Spleen (tissue), 11 donors: ENCODE measurements around the gene MTERF1. TPM values are rescaled to one million over a fixed set of nuclear protein-coding genes. Genes with fewer than 3 reads are reported as not detected.

Source experiments
- DNase-seq: peaks from one replicate; pipeline ENCODE4 v3.0.0-alpha.2; 2020
- H3K27ac ChIP-seq, 8 donors: fragments of 200-600 bp; sonication (generic) in 7 of 8; 1 replicate in 4 of 8; 2 replicates in 4 of 8; pipeline versions ENCODE4 v1.5.0 to v1.8.0; 2016 to 2021; ENCODE audit warnings: inconsistent platforms in 4 of 8, mild to moderate bottlenecking in 4 of 8, moderate library complexity in 1 of 8
- H3K27me3 ChIP-seq, 7 donors: fragments of 200-600 bp; sonication (generic) in 6 of 7; replicated peaks in 1 of 7; 1 replicate in 4 of 7; 2 replicates in 3 of 7; pipeline versions ENCODE4 v1.5.0 to v1.8.0; 2016 to 2021; ENCODE audit warnings: inconsistent platforms in 3 of 7, mild to moderate bottlenecking in 1 of 7
- H3K36me3 ChIP-seq, 6 donors: fragments of 200-600 bp; sonication (generic) in 5 of 6; 1 replicate in 4 of 6; 2 replicates in 2 of 6; pipeline versions ENCODE4 v1.5.0 to v1.8.0; 2016 to 2021; ENCODE audit warnings: inconsistent platforms in 2 of 6
- H3K4me1 ChIP-seq, 6 donors: fragments of 200-600 bp; sonication (generic) in 5 of 6; 1 replicate in 3 of 6; 2 replicates in 3 of 6; pipeline versions ENCODE4 v1.5.0 to v1.8.0; 2016 to 2021; ENCODE audit warnings: inconsistent platforms in 3 of 6
- H3K4me3 ChIP-seq, 8 donors: fragments of 200-600 bp; sonication (generic) in 7 of 8; 1 replicate in 4 of 8; 2 replicates in 4 of 8; pipeline versions ENCODE4 v1.5.0 to v1.8.0; 2016 to 2021; ENCODE audit warnings: inconsistent platforms in 4 of 8, mild to moderate bottlenecking in 4 of 8, moderate library complexity in 2 of 8
- H3K9me3 ChIP-seq, 8 donors: fragments of 200-600 bp; sonication (generic) in 7 of 8; 1 replicate in 4 of 8; 2 replicates in 4 of 8; pipeline versions ENCODE4 v1.5.0 to v1.8.0; 2016 to 2021; ENCODE audit warnings: inconsistent platforms in 4 of 8
- CTCF ChIP-seq, 11 experiments: fragments of 200-600 bp in 7 of 11; fragments of 450-650 bp in 4 of 11; sonication (generic) in 4 of 11; IDR thresholded peaks in 8 of 11; conservative IDR thresholded peaks in 3 of 11; 1 replicate in 7 of 11; 2 replicates in 4 of 11; pipeline versions ENCODE4 v1.4.0 to v1.8.0; 2016 to 2021; ENCODE audit warnings: antibody characterized with exemption in 11 of 11, inconsistent platforms in 4 of 11, mild to moderate bottlenecking in 1 of 11
- POLR2A ChIP-seq, 3 donors: fragments of 450-650 bp; IDR thresholded peaks; one replicate each; pipeline ENCODE4 v1.5.1; 2017; ENCODE audit warnings: antibody characterized with exemption in 3 of 3, mild to moderate bottlenecking in 1 of 3
- POLR2AphosphoS5 ChIP-seq, 3 donors: sonication (generic); formaldehyde crosslinking; IDR thresholded peaks; one replicate each; pipeline ENCODE4 v1.5.1; 2017; ENCODE audit warnings: antibody characterized with exemption in 3 of 3
- WGBS, 5 donors: extraction: QIAGEN DNeasy Blood & Tissue Kit in 3 of 5; methylation state at CpG; one replicate each; pipeline versions ENCODE4 v1.1.5 to v1.1.7; 2013 to 2018; 5-methylcytosine and 5-hydroxymethylcytosine counted together
- intact Hi-C: fragments of 100-400 bp; cut with DNase I; formaldehyde crosslinking; loops from one replicate; pipeline ENCODE4 v1.15.0; 2023; ENCODE audit warnings: low total_unique reads
- polyA plus RNA-seq, 3 donors: library from polyadenylated mRNA; stranded (reverse); fragments of 200-250 nt; gene quantifications; one replicate each; pipeline ENCODE4 v1.2.1, GENCODE V29; 2013
- total RNA-seq, 7 donors: library from RNA; depleted of rRNA in 3 of 7; stranded (reverse); fragments of >200 nt in 3 of 7; fragmentation: NEBNext Ultra II Directional in 4 of 7; extraction: Animal tissue kit (Norgen Biotek cat#: 25700) in 4 of 7; gene quantifications; one replicate each; pipeline versions ENCODE4 v1.1.0 to v1.2.1, GENCODE V29; 2016 to 2021
- donor health status: healthy with polysubstance abuse.
- donor health status: DM: no; HTN: no; CAD: no; lungs with moderate emphysema.
- donor health status: DM: no; HTN: no; CAD: no.
- donor health status: Bipolar disorder and iron deficiency.
- donor health status: healthy.
- donor health status: DM: no; HTN: no; CAD: no.
- donor health status: DM: yes; HTN: yes; CAD: no.

Gene MTERF1
- total and polyA plus RNA-seq, 10 donors = 11.6 to 20.1 (median 14.7) TPM

GRCh38 chr7:91847876-91848588 is 32.5 kb downstream of the MTERF1 start:
- no peak for DNase-seq
- peaks cover 0 to 4% (median 0%) of the 10 kb centered on the region in 6 donors for H3K36me3 ChIP-seq
- TF ChIP-seq CTCF (IDR thresholded peaks at IDR 0.05 in 8 of 11, conservative IDR thresholded peaks at IDR 0.05 in 3 of 11) (no peak), POLR2A (IDR thresholded peaks at IDR 0.05) (no peak), POLR2AphosphoS5 (IDR thresholded peaks at IDR 0.05) (no peak)
- intact Hi-C loops = no loop called here
- no peaks in the 10 kb centered on the region for H3K4me1 ChIP-seq
- no peak overlapping the region for H3K4me3 ChIP-seq
- no peak overlapping the region for H3K27ac ChIP-seq
- H3K27me3 ChIP-seq = no peaks in the 10 kb centered on the region
- H3K9me3 ChIP-seq = peaks cover 0 to 7% (median 5%) of the 10 kb centered on the region in 8 donors
- 77 to 94% (median 86%) methylated on average over 4 of the region's 4 CpGs for WGBS, 5 donors

DNA sequence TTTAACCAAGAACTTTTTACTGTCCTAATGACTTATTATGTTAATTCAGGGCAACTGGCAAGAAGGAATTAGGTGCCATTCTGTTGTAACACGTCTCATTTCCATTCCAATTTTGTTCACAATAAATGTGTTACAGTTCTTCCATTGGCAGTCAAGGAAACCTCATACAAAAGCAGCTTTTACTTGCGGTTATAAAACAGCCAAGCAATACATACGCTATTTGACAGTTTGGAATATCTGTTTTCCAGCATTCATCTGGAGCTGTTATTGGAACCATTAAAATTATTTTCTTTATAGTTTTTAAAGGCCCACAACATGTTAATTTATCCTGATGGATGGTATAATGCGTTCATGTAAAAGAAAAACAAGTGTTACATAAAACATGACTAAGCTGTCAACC is 33.3 kb downstream of the MTERF1 start:
- intact Hi-C loops = no loop called here
- WGBS, 5 donors = 87 to 92% (median 90%) methylated on average over 4 of the region's 4 CpGs
- no peak for TF ChIP-seq POLR2AphosphoS5 (IDR thresholded peaks at IDR 0.05)
- TF ChIP-seq CTCF (IDR thresholded peaks at IDR 0.05 in 8 of 11, conservative IDR thresholded peaks at IDR 0.05 in 3 of 11) = no peak
- no peak for TF ChIP-seq POLR2A (IDR thresholded peaks at IDR 0.05)
- H3K27me3 ChIP-seq = no peaks in the 10 kb centered on the region
- no peak overlapping the region for H3K4me3 ChIP-seq
- peaks cover 0 to 4% (median 0%) of the 10 kb centered on the region in 6 donors for H3K36me3 ChIP-seq
- no peak for DNase-seq
- no peaks in the 10 kb centered on the region for H3K4me1 ChIP-seq
- H3K27ac ChIP-seq = no peak overlapping the region
- H3K9me3 ChIP-seq = peaks cover 0 to 8% (median 5%) of the 10 kb centered on the region in 8 donors

- H3K27ac ChIP-seq = no peak overlapping the region
- no peak for DNase-seq
- H3K27me3 ChIP-seq = no peaks in the 10 kb centered on the region
- H3K4me3 ChIP-seq = no peak overlapping the region
- peaks cover 0 to 16% (median 12%) of the 10 kb centered on the region in 8 donors for H3K9me3 ChIP-seq
- no peak for TF ChIP-seq CTCF (IDR thresholded peaks at IDR 0.05 in 8 of 11, conservative IDR thresholded peaks at IDR 0.05 in 3 of 11)
- TF ChIP-seq POLR2A (IDR thresholded peaks at IDR 0.05) = no peak
- no peak for TF ChIP-seq POLR2AphosphoS5 (IDR thresholded peaks at IDR 0.05)
- peaks cover 0 to 4% (median 0%) of the 10 kb centered on the region in 6 donors for H3K36me3 ChIP-seq
- intact Hi-C loops = no loop called here
- H3K4me1 ChIP-seq = no peaks in the 10 kb centered on the region
Observed at GRCh38 chr7:91846436-91846835, 34.1 kb downstream of the MTERF1 start.

GRCh38 chr7:91843831-91844230 is 36.7 kb downstream of the MTERF1 start:
- no peak for DNase-seq
- TF ChIP-seq POLR2A (IDR thresholded peaks at IDR 0.05) = no peak
- no peak for TF ChIP-seq POLR2AphosphoS5 (IDR thresholded peaks at IDR 0.05)
- no peak for TF ChIP-seq CTCF (IDR thresholded peaks at IDR 0.05 in 8 of 11, conservative IDR thresholded peaks at IDR 0.05 in 3 of 11)
- Histone ChIP-seq H3K27ac (no peak overlapping the region), H3K4me3 (no peak overlapping the region), H3K36me3 (peaks cover 0 to 4% (median 0%) of the 10 kb centered on the region in 6 donors), H3K27me3 (no peaks in the 10 kb centered on the region), H3K9me3 (peaks cover 0 to 21% (median 16%) of the 10 kb centered on the region in 8 donors), H3K4me1 (no peaks in the 10 kb centered on the region)
- WGBS, 5 donors = 64 to 84% (median 76%) methylated on average over 2 of the region's 2 CpGs
- intact Hi-C loops = no loop called here
